Activated CD8-positive, alpha-beta T cell treated with anti-CD3 and anti-CD28 coated beads for 36 hours (primary cell): ENCODE results near the gene PODNL1. TPM values are rescaled to one million over a fixed set of nuclear protein-coding genes. Genes with fewer than 3 reads are reported as not detected.

Source experiments
- ATAC-seq: fragments of 200-7000 bp; cut with Tn5 transposase; one replicate; pipeline ENCODE4 v1.10.0; 2021; ENCODE audit warnings: mild to moderate bottlenecking, moderate library complexity
- CTCF ChIA-PET: fragments of 350-600 bp; sonication (Branson Sonifier 250); formaldehyde crosslinking; loops from one replicate; lab custom pipeline; 2021; ENCODE audit warnings: antibody characterized with exemption; lab: Charles Lee
- POLR2A ChIA-PET: fragments of 350-600 bp; sonication (Branson Sonifier 250); formaldehyde crosslinking; loops from one replicate; lab custom pipeline; 2021; ENCODE audit warnings: antibody characterized with exemption; lab: Charles Lee
- DNase-seq: peaks from one replicate; pipeline ENCODE4 v3.0.0-alpha.2; 2020
- H3K27ac Mint-ChIP-seq: one replicate; pipeline ENCODE4 v1.8.0; 2021; ENCODE audit warnings: mild to moderate bottlenecking, mixed read lengths
- H3K27me3 Mint-ChIP-seq: one replicate; pipeline ENCODE4 v1.8.0; 2021; ENCODE audit warnings: mixed read lengths
- H3K36me3 Mint-ChIP-seq: one replicate; pipeline ENCODE4 v1.8.0; 2021; ENCODE audit warnings: low read depth, mixed read lengths
- H3K4me1 Mint-ChIP-seq: one replicate; pipeline ENCODE4 v1.8.0; 2021; ENCODE audit warnings: low read depth, mixed read lengths
- H3K4me3 Mint-ChIP-seq: one replicate; pipeline ENCODE4 v1.8.0; 2021; ENCODE audit warnings: mild to moderate bottlenecking, moderate library complexity, mixed read lengths
- H3K9me3 Mint-ChIP-seq: one replicate; pipeline ENCODE4 v1.8.0; 2021; ENCODE audit warnings: mixed read lengths
- CTCF ChIP-seq: fragments of 200-600 bp; IDR thresholded peaks from one replicate; pipeline ENCODE4 v1.8.0; 2022; ENCODE audit warnings: antibody characterized with exemption, mild to moderate bottlenecking
- intact Hi-C: fragments of 100-400 bp; cut with micrococcal nuclease; formaldehyde crosslinking; loops from one replicate; pipeline ENCODE4 v1.10.0; 2022
- total RNA-seq, 2 experiments: library from RNA; stranded (reverse); gene quantifications; one replicate each; pipeline ENCODE4 v1.2.3, GENCODE V29; 2021

Gene PODNL1
- total RNA-seq, 2 experiments from 2014 or later = not detected

- ATAC-seq (no peak), DNase-seq (peak; percentile 44)
- H3K36me3 Mint-ChIP-seq = peaks cover 7% of the 10 kb centered on the region
- no peaks in the 10 kb centered on the region for H3K27me3 Mint-ChIP-seq
- H3K27ac Mint-ChIP-seq = peak overlapping the region; percentile 98
- peak overlapping the region; percentile 46 for H3K4me3 Mint-ChIP-seq
- H3K9me3 Mint-ChIP-seq = no peaks in the 10 kb centered on the region
- no peak for TF ChIP-seq CTCF
- ChIA-PET POLR2A (interaction anchor here (0.8 to 8.5 kb wide), 7 partner anchors 9 to 130 kb away, joined by 4 to 96 read pairs (median 6); partner anchors contain the start of genes DCAF15, IL27RA and RFX1), CTCF (interaction anchor here (0.6 to 1.3 kb wide), 3 partner anchors 14 to 512 kb away, joined by 3 to 4 read pairs (median 3); partner anchors contain the start of gene IL27RA)
- intact Hi-C loops = no loop called here
- peaks cover 65% of the 10 kb centered on the region for H3K4me1 Mint-ChIP-seq
Observed at GRCh38 chr19:13984875-13985741, 46.9 kb upstream of the PODNL1 start.

- Mint-ChIP-seq H3K27me3 (no peaks in the 10 kb centered on the region), H3K4me3 (no peak overlapping the region), H3K9me3 (no peaks in the 10 kb centered on the region), H3K36me3 (peaks cover 7% of the 10 kb centered on the region), H3K4me1 (peaks cover 62% of the 10 kb centered on the region), H3K27ac (no peak overlapping the region)
- no peak for TF ChIP-seq CTCF
- DNase-seq = no peak
- CTCF ChIA-PET = interaction anchor here (0.6 to 1.2 kb wide), 2 partner anchors 89 to 513 kb away, joined by 3 to 4 read pairs; no protein-coding TSS in a partner anchor
- POLR2A ChIA-PET = interaction anchor here (1.6 to 8.5 kb wide), 3 partner anchors 8 to 48 kb away, joined by 4 to 96 read pairs (median 7); partner anchors contain the start of gene RFX1
- intact Hi-C loops = no loop called here
- no peak for ATAC-seq
Observed at GRCh38 chr19:13984186-13984585, 46.0 kb upstream of the PODNL1 start.

GRCh38 chr19:13983213-13983889 is 45.1 kb upstream of the PODNL1 start:
- intact Hi-C loops = no loop called here
- H3K27ac Mint-ChIP-seq = peak overlapping the region; percentile 69
- H3K4me1 Mint-ChIP-seq = peaks cover 53% of the 10 kb centered on the region
- CTCF ChIA-PET = interaction anchor here (0.7 to 1.2 kb wide), 2 partner anchors 75 to 90 kb away, joined by 3 to 4 read pairs; no protein-coding TSS in a partner anchor
- TF ChIP-seq CTCF = no peak
- H3K36me3 Mint-ChIP-seq = peaks cover 5% of the 10 kb centered on the region
- H3K9me3 Mint-ChIP-seq = no peaks in the 10 kb centered on the region
- H3K4me3 Mint-ChIP-seq = peak overlapping the region; percentile 10
- DNase-seq = peak; percentile 29
- ATAC-seq = no peak
- no peaks in the 10 kb centered on the region for H3K27me3 Mint-ChIP-seq
- POLR2A ChIA-PET = interaction anchor here (1.6 to 8.5 kb wide), 2 partner anchors 19 to 49 kb away, joined by 4 to 96 read pairs; partner anchors contain the start of gene RFX1

GRCh38 chr19:13982773-13983172 is 44.6 kb upstream of the PODNL1 start:
- TF ChIP-seq CTCF = no peak
- Mint-ChIP-seq H3K27me3 (no peaks in the 10 kb centered on the region), H3K4me1 (peaks cover 48% of the 10 kb centered on the region), H3K27ac (peak overlapping the region; percentile 38), H3K36me3 (peaks cover 5% of the 10 kb centered on the region), H3K9me3 (no peaks in the 10 kb centered on the region), H3K4me3 (no peak overlapping the region)
- intact Hi-C loops = no loop called here
- CTCF ChIA-PET = interaction anchor here (0.7 kb wide), 1 partner anchor 76 kb away, joined by 3 read pairs; no protein-coding TSS in a partner anchor
- POLR2A ChIA-PET = interaction anchor here (1.6 to 8.5 kb wide), 2 partner anchors 20 to 50 kb away, joined by 4 to 96 read pairs; partner anchors contain the start of gene RFX1
- ATAC-seq (no peak), DNase-seq (no peak)
